DOHH2 (cell line): ENCODE measurements around the gene SH3RF2.

Experiments
- H3F3A ChIP-seq: fragments of 200-600 bp; sonication (generic), shearing (Covaris generic); 2 replicates; pipeline ENCODE4 v1.6.0; 2016; ENCODE audit warnings: antibody characterized with exemption, mild to moderate bottlenecking; ENCODE audit not compliant: control insufficient read depth, insufficient read depth
- H3K27ac ChIP-seq: fragments of 200-600 bp; sonication (generic); 2 replicates; pipeline ENCODE4 v1.5.1; 2014; ENCODE audit warnings: low read depth, mild to moderate bottlenecking, low read length, moderate library complexity
- H3K27me3 ChIP-seq: fragments of 200-600 bp; sonication (generic); 2 replicates; pipeline ENCODE4 v1.6.1; 2014; ENCODE audit warnings: mild to moderate bottlenecking, low read length, mixed read lengths; ENCODE audit not compliant: control insufficient read depth
- H3K36me3 ChIP-seq: fragments of 200-600 bp; sonication (generic); 2 replicates; pipeline ENCODE4 v1.6.1; 2014; ENCODE audit warnings: mild to moderate bottlenecking, low read length, moderate library complexity, mixed read lengths; ENCODE audit not compliant: control insufficient read depth
- H3K4me1 ChIP-seq: fragments of 200-600 bp; sonication (generic); 2 replicates; pipeline ENCODE4 v1.6.1; 2014; ENCODE audit warnings: mild to moderate bottlenecking, low read length, mixed read lengths; ENCODE audit not compliant: control insufficient read depth
- H3K4me2 ChIP-seq: fragments of 200-600 bp; sonication (generic); 2 replicates; pipeline ENCODE4 v1.6.0; 2014; ENCODE audit warnings: mild to moderate bottlenecking, low read length, moderate library complexity
- H3K4me3 ChIP-seq: fragments of 200-600 bp; sonication (generic); 2 replicates; pipeline ENCODE4 v1.5.1; 2014; ENCODE audit warnings: mild to moderate bottlenecking, low read length, mixed read lengths
- H3K79me2 ChIP-seq: fragments of 200-600 bp; sonication (generic); 2 replicates; pipeline ENCODE4 v1.6.1; 2014; ENCODE audit warnings: mild to moderate bottlenecking, low read length, mixed read lengths; ENCODE audit not compliant: control insufficient read depth
- H3K9me2 ChIP-seq: fragments of 200-600 bp; sonication (generic); replicated peaks from 2 replicates; pipeline ENCODE4 v1.6.1; 2014; ENCODE audit warnings: mild to moderate bottlenecking, low read length, mixed read lengths; ENCODE audit not compliant: control insufficient read depth
- H3K9me3 ChIP-seq: fragments of 200-600 bp; sonication (generic); 2 replicates; pipeline ENCODE4 v1.6.1; 2014; ENCODE audit warnings: antibody characterized with exemption, low read length, mixed read lengths; ENCODE audit not compliant: control insufficient read depth, insufficient read depth
- H4K20me1 ChIP-seq: fragments of 200-600 bp; sonication (generic); 2 replicates; pipeline ENCODE4 v1.6.0; 2014; ENCODE audit warnings: low read depth, mild to moderate bottlenecking, antibody characterized with exemption, low read length, moderate library complexity; ENCODE audit not compliant: control insufficient read depth, insufficient read depth
- CTCF ChIP-seq: fragments of 200-600 bp; sonication (generic); IDR thresholded peaks from one replicate; pipeline ENCODE4 v1.5.1; 2014; ENCODE audit warnings: antibody characterized with exemption, mild to moderate bottlenecking, low read depth, low read length; ENCODE audit not compliant: poor library complexity, severe bottlenecking
- EZH2phosphoT487 ChIP-seq: fragments of 200-600 bp; sonication (generic); IDR thresholded peaks from 2 replicates; pipeline ENCODE4 v1.6.1; 2017; ENCODE audit warnings: borderline replicate concordance, mild to moderate bottlenecking, antibody characterized with exemption, low read length, moderate library complexity, mixed read lengths

Gene SH3RF2

GRCh38 chr5:145912594-145912993 is 23.8 kb upstream of the SH3RF2 start:
- Histone ChIP-seq H4K20me1 (no peaks in the 10 kb centered on the region), H3K79me2 (no peaks in the 10 kb centered on the region)
- TF ChIP-seq CTCF (no peak), EZH2phosphoT487 (no peak)

GRCh38 chr5:145913701-145914100 is 22.7 kb upstream of the SH3RF2 start:
- Histone ChIP-seq H3K4me2 (no peak overlapping the region), H3K79me2 (no peaks in the 10 kb centered on the region), H3F3A (no peaks in the 10 kb centered on the region), H3K9me3 (no peaks in the 10 kb centered on the region), H3K27ac (no peak overlapping the region), H4K20me1 (no peaks in the 10 kb centered on the region), H3K4me3 (no peak overlapping the region), H3K4me1 (no peaks in the 10 kb centered on the region), H3K9me2 (no peaks in the 10 kb centered on the region), H3K36me3 (no peaks in the 10 kb centered on the region), H3K27me3 (no peaks in the 10 kb centered on the region)
- TF ChIP-seq CTCF (no peak), EZH2phosphoT487 (no peak)

More at GRCh38 chr5:145912594-145912993, 23.8 kb upstream of the SH3RF2 start:
- Histone ChIP-seq H3K27ac (no peak overlapping the region), H3K27me3 (no peaks in the 10 kb centered on the region), H3K4me3 (no peak overlapping the region), H3K9me2 (no peaks in the 10 kb centered on the region), H3K4me1 (no peaks in the 10 kb centered on the region), H3K36me3 (no peaks in the 10 kb centered on the region), H3K4me2 (no peak overlapping the region), H3K9me3 (no peaks in the 10 kb centered on the region), H3F3A (no peaks in the 10 kb centered on the region)

- no peak overlapping the region for H3K27ac ChIP-seq
- no peaks in the 10 kb centered on the region for H3K9me2 ChIP-seq
- H3K27me3 ChIP-seq: no peaks in the 10 kb centered on the region
- H3K4me3 ChIP-seq: no peak overlapping the region
- H3K36me3 ChIP-seq: no peaks in the 10 kb centered on the region
- H3K4me2 ChIP-seq: no peak overlapping the region
- TF ChIP-seq EZH2phosphoT487: no peak
- TF ChIP-seq CTCF: no peak
- no peaks in the 10 kb centered on the region for H3K9me3 ChIP-seq
- H3K4me1 ChIP-seq: no peaks in the 10 kb centered on the region
- H4K20me1 ChIP-seq: no peaks in the 10 kb centered on the region
- H3K79me2 ChIP-seq: no peaks in the 10 kb centered on the region
- no peaks in the 10 kb centered on the region for H3F3A ChIP-seq
These were observed 20.3 kb upstream of the SH3RF2 start for GRCh38 chr5:145915970-145916638.
